HFFc6 (cell line): ENCODE data around the gene CARMIL1. TPM values are rescaled to one million over a fixed set of nuclear protein-coding genes. Genes with fewer than 3 reads are reported as not detected.

Experiments
- DNase-seq: peaks from one replicate; pipeline ENCODE4 v3.0.0-alpha.2; 2018
- H3K27ac Mint-ChIP-seq: 2 replicates; pipeline ENCODE4 v1.8.0; 2020; ENCODE audit warnings: mild to moderate bottlenecking, mixed read lengths
- H3K27me3 Mint-ChIP-seq: 2 replicates; pipeline ENCODE4 v1.8.0; 2021; ENCODE audit warnings: mild to moderate bottlenecking, moderate library complexity, mixed read lengths; ENCODE audit not compliant: insufficient read depth
- H3K36me3 Mint-ChIP-seq: 2 replicates; pipeline ENCODE4 v1.8.0; 2021; ENCODE audit warnings: low read depth, mixed read lengths
- H3K4me1 Mint-ChIP-seq: 2 replicates; pipeline ENCODE4 v1.8.0; 2020; ENCODE audit warnings: low read depth, mixed read lengths
- H3K4me3 Mint-ChIP-seq: 2 replicates; pipeline ENCODE4 v1.8.0; 2020; ENCODE audit warnings: mild to moderate bottlenecking, moderate library complexity, mixed read lengths
- H3K9me3 Mint-ChIP-seq: 2 replicates; pipeline ENCODE4 v1.8.0; 2020; ENCODE audit warnings: mild to moderate bottlenecking, mixed read lengths
- total RNA-seq, 6 experiments: library from RNA; stranded (reverse); fragmentation: NEBNext Ultra II Directional; extraction: Animal tissue kit (Norgen Biotek cat#: 25700); gene quantifications; 2 replicates in 1 of 6; 3 replicates in 5 of 6; pipeline ENCODE4 v1.2.3, GENCODE V29; 2021
- TF ChIP-seq, protein P1 (sequence below): fragments of 200-600 bp; sonication (generic); IDR thresholded peaks from 2 replicates; pipeline ENCODE4 v1.5.0; 2021; ENCODE audit warnings: antibody characterized with exemption, mild to moderate bottlenecking

The CARMIL1 gene
- total RNA-seq, 6 experiments from 2014 or later, result 12.2 to 15.6 (median 13.7) TPM

DNA sequence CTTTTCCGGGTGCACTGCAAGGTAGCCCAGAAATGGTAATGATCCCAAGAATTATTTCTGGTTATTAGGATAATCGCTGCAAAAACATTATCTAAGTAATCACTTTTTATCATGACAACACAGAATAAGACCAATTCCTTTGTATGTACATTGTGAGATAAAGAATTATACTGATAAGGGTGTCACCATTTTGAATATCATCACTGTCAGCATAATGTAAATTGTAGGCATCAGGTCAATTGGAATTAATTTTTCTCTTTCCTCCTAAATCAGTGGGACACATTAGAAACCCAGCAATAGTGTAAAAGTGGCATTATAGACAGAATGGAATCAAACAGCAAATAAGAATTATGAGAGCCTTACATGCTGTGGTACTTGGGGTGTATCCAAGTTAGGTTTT lies 189.7 kb downstream of the CARMIL1 start:
- H3K36me3 Mint-ChIP-seq, result peaks cover 5% of the 10 kb centered on the region; the same call in 1 of the 2 replicates

DNA sequence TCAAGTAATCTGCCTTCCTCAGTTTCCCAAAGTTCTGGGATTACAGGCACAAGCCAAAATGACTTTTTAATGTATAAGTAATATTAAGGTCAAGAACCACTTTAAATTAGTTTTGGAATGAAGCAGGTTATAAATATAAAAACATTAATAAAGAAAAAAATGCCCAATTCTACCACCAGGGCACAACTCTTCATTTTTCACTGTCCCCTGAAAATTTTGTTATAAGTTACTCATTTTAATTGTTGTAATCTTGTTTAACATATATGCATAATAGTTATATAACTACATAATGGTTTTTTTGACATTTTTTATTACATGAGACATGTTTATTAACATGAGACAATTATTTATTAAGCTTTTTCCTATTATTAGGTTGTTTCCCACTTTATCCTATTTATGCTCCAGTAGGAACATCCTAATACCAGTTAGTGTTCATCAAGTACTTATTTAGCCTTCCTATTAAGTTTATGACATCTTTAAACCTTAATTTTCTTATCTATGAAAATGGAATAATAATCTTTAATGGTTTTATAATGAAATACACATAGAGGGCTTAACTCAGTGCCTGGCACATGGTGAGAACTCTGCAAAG lies 190.7 kb downstream of the CARMIL1 start:
- Mint-ChIP-seq H3K36me3 (peaks cover 5% of the 10 kb centered on the region; the same call in 1 of the 2 replicates), H3K4me1 (no peaks in the 10 kb centered on the region), H3K9me3 (no peaks in the 10 kb centered on the region), H3K27me3 (no peaks in the 10 kb centered on the region), H3K4me3 (no peak overlapping the region), H3K27ac (no peak overlapping the region)
- no peak for DNase-seq
- TF ChIP-seq, protein P1, sequence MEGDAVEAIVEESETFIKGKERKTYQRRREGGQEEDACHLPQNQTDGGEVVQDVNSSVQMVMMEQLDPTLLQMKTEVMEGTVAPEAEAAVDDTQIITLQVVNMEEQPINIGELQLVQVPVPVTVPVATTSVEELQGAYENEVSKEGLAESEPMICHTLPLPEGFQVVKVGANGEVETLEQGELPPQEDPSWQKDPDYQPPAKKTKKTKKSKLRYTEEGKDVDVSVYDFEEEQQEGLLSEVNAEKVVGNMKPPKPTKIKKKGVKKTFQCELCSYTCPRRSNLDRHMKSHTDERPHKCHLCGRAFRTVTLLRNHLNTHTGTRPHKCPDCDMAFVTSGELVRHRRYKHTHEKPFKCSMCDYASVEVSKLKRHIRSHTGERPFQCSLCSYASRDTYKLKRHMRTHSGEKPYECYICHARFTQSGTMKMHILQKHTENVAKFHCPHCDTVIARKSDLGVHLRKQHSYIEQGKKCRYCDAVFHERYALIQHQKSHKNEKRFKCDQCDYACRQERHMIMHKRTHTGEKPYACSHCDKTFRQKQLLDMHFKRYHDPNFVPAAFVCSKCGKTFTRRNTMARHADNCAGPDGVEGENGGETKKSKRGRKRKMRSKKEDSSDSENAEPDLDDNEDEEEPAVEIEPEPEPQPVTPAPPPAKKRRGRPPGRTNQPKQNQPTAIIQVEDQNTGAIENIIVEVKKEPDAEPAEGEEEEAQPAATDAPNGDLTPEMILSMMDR, result peak; percentile 76

More for the DNA sequence above, 189.7 kb downstream of the CARMIL1 start:
- TF ChIP-seq, protein P1, result no peak
- Mint-ChIP-seq H3K4me3 (no peak overlapping the region), H3K27ac (no peak overlapping the region), H3K4me1 (no peaks in the 10 kb centered on the region), H3K9me3 (no peaks in the 10 kb centered on the region), H3K27me3 (no peaks in the 10 kb centered on the region)
- DNase-seq, result no peak

DNA sequence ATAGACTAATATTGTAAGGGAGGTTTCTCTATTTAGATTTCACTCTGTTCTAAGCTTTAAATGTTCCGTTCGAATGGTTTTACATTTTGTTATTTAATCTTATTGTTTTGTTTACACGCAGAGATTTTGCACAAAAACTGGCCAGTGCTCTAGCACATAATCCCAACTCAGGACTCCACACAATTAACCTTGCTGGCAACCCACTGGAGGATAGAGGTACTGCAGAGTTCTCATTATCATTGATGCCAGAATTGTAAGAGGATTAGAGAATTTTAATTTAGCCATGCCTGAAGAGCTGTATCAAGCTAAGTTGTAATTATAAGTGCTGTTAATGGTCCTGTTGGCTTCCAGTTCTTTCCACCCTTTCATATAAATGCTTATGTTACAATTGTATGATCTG lies 193.1 kb downstream of the CARMIL1 start:
- TF ChIP-seq, protein P1, result peak; percentile 51; the same call in 1 of the 2 replicates
- Mint-ChIP-seq H3K9me3 (no peaks in the 10 kb centered on the region), H3K4me3 (no peak overlapping the region), H3K4me1 (peaks cover 21% of the 10 kb centered on the region), H3K36me3 (peaks cover 5% of the 10 kb centered on the region; the same call in 1 of the 2 replicates), H3K27me3 (no peaks in the 10 kb centered on the region), H3K27ac (no peak overlapping the region)
- DNase-seq, result no peak

DNA sequence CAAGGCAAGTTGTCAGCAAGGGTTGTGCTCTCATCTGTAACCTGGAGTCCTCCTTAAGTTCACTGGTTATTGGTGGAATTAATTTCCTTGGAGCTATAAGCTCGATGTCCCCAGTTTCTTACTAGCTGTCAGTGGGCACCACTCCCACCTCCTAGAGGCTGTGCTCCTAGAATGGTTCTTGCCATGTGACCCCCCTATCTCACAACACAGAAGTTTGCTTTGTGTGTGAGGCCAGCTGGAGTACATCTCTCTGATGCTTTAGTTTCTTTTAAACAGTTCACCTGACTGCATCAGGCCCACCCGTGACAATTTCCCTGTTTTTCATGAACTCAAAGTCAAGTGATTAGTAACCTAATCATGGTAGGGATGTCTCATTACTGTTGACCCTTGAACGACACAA lies 193.7 kb downstream of the CARMIL1 start:
- TF ChIP-seq, protein P1, result no peak
- DNase-seq, result no peak
- no peaks in the 10 kb centered on the region for H3K9me3 Mint-ChIP-seq
- H3K4me1 Mint-ChIP-seq, result peaks cover 27% of the 10 kb centered on the region
- no peak overlapping the region for H3K27ac Mint-ChIP-seq
- H3K36me3 Mint-ChIP-seq, result peaks cover 5% of the 10 kb centered on the region; the same call in 1 of the 2 replicates
- no peaks in the 10 kb centered on the region for H3K27me3 Mint-ChIP-seq
- H3K4me3 Mint-ChIP-seq, result no peak overlapping the region

DNA sequence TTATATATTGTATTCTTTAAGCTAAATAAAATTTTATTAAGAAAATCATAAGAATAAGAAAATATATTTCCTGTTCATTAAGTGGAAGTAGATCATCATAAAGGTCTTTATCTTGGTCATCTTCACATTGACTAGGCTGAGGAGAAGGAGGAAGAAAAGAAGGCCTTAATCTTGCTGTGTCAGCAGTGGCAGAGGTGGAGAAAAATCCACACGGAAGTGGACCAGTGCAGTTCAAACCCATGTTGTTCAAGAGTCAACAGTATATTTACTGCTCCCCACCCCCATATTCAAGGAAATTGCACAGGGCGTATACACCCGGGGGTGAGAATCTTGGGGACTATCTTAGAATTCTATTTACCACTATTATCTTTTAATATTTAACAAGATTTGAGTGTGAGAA lies 194.3 kb downstream of the CARMIL1 start:
- Mint-ChIP-seq H3K36me3 (peaks cover 5% of the 10 kb centered on the region; the same call in 1 of the 2 replicates), H3K4me1 (peaks cover 30% of the 10 kb centered on the region), H3K27ac (no peak overlapping the region), H3K9me3 (no peaks in the 10 kb centered on the region), H3K27me3 (no peaks in the 10 kb centered on the region), H3K4me3 (no peak overlapping the region)
- DNase-seq, result no peak
- TF ChIP-seq, protein P1, result no peak
